Right cardiac atrium (tissue), 5 donors: ENCODE data around the gene SIPA1L3. TPM values are rescaled to one million over a fixed set of nuclear protein-coding genes. Genes with fewer than 3 reads are reported as not detected.

Experiments used
- ATAC-seq, 2 donors: fragments of 200-7000 bp; cut with Tn5 transposase; one replicate each; pipeline versions ENCODE4 v1.8.0 to v1.9.1; 2020; ENCODE audit warnings: moderate library complexity in 2 of 2, mild to moderate bottlenecking in 1 of 2
- DNase-seq, 3 donors: peaks; one replicate each; pipeline ENCODE4 v3.0.0-alpha.2; 2020
- H3K27ac ChIP-seq: one replicate; pipeline ENCODE4 v1.5.1; 2013; ENCODE audit warnings: mild to moderate bottlenecking, low read length, control low read depth, moderate library complexity
- H3K27me3 ChIP-seq: one replicate; pipeline ENCODE4 v1.6.1; 2013; ENCODE audit not compliant: control insufficient read depth, insufficient read depth
- H3K4me1 ChIP-seq: one replicate; pipeline ENCODE4 v1.6.1; 2013; ENCODE audit warnings: low read length; ENCODE audit not compliant: control insufficient read depth, insufficient read depth
- H3K4me3 ChIP-seq: one replicate; pipeline ENCODE4 v1.5.1; 2013; ENCODE audit warnings: low read length, control low read depth
- H3K9me3 ChIP-seq: one replicate; pipeline ENCODE4 v1.6.1; 2013; ENCODE audit warnings: low read length; ENCODE audit not compliant: control insufficient read depth
- WGBS: extraction: QIAGEN DNeasy Blood & Tissue Kit; methylation state at CpG from one replicate; pipeline ENCODE4 v1.1.7; 2013; 5-methylcytosine and 5-hydroxymethylcytosine counted together
- intact Hi-C, 4 donors: fragments of 100-400 bp; cut with DNase I; formaldehyde crosslinking; loops; one replicate each; pipeline versions ENCODE4 v1.11.0 to v1.14.0; 2022 to 2023
- polyA plus RNA-seq: library from polyadenylated mRNA; stranded (reverse); fragments of 200-250 nt; gene quantifications from one replicate; pipeline ENCODE4 v1.2.3, GENCODE V29; 2013
- total RNA-seq, 4 donors: library from RNA; stranded (reverse); fragmentation: NEBNext Ultra II Directional; extraction: Animal tissue kit (Norgen Biotek cat#: 25700); gene quantifications; one replicate each; pipeline ENCODE4 v1.2.1, GENCODE V29; 2021
- donor health status: healthy with polysubstance abuse.
- donor health status: DM: no; HTN: yes; CAD: no.
- donor health status: DM: no; HTN: no; CAD: no.
- donor health status: DM: no; HTN: yes; CAD: no; lungs with severe emphysema.
- donor health status: DM: yes; HTN: yes; CAD: no.

The SIPA1L3 gene
- total and polyA plus RNA-seq, 5 donors = 7.5 to 19.8 (median 10.2) TPM

DNA sequence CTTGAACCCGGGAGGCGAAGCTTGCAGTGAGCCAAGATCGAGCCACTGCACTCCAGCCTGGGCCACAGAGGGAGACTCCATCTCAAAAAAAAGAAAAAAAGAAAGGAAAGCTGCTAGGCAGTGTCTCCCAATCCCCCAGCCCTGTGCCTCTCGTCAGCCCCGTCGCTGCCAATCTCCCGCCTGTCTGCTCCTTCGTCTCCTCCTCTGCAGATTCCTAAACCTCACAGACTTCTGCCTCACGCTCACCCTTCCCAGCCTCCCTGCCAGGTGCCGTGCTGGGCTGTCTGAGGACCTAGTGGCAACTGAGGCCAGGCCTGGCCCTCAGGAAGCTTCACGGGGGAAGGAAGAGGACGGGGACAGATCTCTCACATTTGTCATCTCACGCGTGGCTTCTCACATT is 295.5 kb downstream of the SIPA1L3 start:
- no peaks in the 10 kb centered on the region for H3K27me3 ChIP-seq
- 92% methylated on average over 14 of the region's 14 CpGs for WGBS
- DNase-seq (no peak), ATAC-seq (no peak)
- intact Hi-C loops = no loop called here
- H3K4me1 ChIP-seq = no peaks in the 10 kb centered on the region
- H3K9me3 ChIP-seq = no peaks in the 10 kb centered on the region
- H3K27ac ChIP-seq = no peak overlapping the region
- no peak overlapping the region for H3K4me3 ChIP-seq

DNA sequence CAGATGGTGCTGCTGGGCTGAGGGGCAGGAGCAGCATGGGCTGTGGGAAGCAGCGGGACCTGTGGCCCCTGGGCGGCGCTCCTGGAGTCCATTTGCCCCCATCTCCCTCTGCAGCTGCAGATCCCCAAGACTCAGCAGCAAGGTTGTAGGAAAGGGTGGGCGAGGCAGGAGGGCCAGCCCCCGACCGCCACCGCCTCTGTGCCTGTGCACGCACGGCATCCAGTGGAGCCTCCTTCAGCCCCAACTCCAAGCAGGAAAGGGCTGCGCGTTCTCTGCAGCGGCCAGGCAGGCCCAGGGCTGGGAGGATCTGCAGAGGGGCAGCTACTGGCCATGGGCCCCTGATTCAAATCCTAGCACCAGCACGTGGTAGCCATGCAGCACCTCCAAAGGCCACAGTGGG is 296.2 kb downstream of the SIPA1L3 start:
- 93% methylated on average over 13 of the region's 13 CpGs for WGBS
- H3K27ac ChIP-seq = no peak overlapping the region
- ATAC-seq (no peak), DNase-seq (peak in 1 of 3 donors; percentile 4)
- H3K4me3 ChIP-seq = no peak overlapping the region
- no peaks in the 10 kb centered on the region for H3K27me3 ChIP-seq
- H3K4me1 ChIP-seq = no peaks in the 10 kb centered on the region
- intact Hi-C loops = no loop called here
- H3K9me3 ChIP-seq = no peaks in the 10 kb centered on the region

DNA sequence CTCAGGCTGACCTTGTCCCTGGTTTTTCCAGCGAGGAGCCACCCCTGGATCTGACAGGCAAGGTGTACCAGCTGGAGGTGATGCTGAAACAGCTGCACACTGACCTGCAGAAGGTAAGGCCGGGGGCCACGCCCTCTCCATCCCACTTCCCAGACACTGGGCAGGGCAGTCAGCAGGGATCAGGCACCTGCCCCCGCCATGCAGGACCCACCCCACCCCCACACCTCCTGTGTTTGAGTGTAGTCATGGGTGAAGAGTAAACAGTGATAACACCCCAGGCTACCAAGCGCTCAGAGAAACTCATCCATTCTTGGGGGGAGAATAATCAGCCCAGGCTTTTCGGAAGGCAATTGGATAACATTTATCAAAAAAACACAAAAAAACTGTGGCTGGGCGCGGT is 297.1 kb downstream of the SIPA1L3 start:
- Histone ChIP-seq H3K27ac (no peak overlapping the region), H3K27me3 (no peaks in the 10 kb centered on the region), H3K4me1 (no peaks in the 10 kb centered on the region), H3K4me3 (no peak overlapping the region), H3K9me3 (no peaks in the 10 kb centered on the region)
- WGBS = 87% methylated on average over 8 of the region's 8 CpGs
- peak in 1 of 3 donors; percentile 54 for DNase-seq
- intact Hi-C loops = no loop called here
- peak in 1 of 2 donors; percentile 10 for ATAC-seq

DNA sequence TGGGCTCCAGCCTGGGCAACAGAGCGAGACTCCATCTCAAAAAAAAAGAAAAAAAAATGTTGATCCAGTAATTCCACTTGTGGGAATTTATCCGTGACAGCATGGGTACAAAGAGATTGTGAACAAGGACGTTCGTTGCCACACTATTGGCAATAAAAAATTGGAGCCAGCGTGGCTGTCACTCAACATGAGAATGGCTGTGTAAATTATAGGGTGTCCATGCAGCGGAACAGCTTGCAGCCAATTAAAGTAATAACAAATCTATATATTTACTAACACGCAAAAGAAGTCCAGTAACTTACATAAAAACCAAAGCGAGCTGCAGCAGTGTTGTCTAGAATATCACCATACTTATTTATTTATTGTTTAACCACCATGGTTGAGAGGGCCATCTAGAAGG is 297.7 kb downstream of the SIPA1L3 start:
- ATAC-seq (no peak), DNase-seq (no peak)
- intact Hi-C loops = no loop called here
- Histone ChIP-seq H3K9me3 (no peaks in the 10 kb centered on the region), H3K27ac (no peak overlapping the region), H3K4me3 (no peak overlapping the region), H3K27me3 (no peaks in the 10 kb centered on the region), H3K4me1 (no peaks in the 10 kb centered on the region)
- 96% methylated on average over 8 of the region's 8 CpGs for WGBS

- Histone ChIP-seq H3K9me3 (no peaks in the 10 kb centered on the region), H3K27ac (no peak overlapping the region), H3K4me1 (peaks cover 2% of the 10 kb centered on the region), H3K4me3 (no peak overlapping the region), H3K27me3 (no peaks in the 10 kb centered on the region)
- intact Hi-C loops = no loop called here
- DNase-seq (no peak), ATAC-seq (no peak)
- WGBS = 87% methylated on average over 36 of the region's 36 CpGs
Observed at GRCh38 chr19:38206006-38206745, 299.2 kb downstream of the SIPA1L3 start.

- H3K27ac ChIP-seq = no peak overlapping the region
- DNase-seq (no peak), ATAC-seq (no peak)
- intact Hi-C loops = no loop called here
- 89% methylated on average over 16 of the region's 16 CpGs for WGBS
- no peaks in the 10 kb centered on the region for H3K27me3 ChIP-seq
- H3K4me3 ChIP-seq = no peak overlapping the region
- no peaks in the 10 kb centered on the region for H3K9me3 ChIP-seq
- peaks cover 2% of the 10 kb centered on the region for H3K4me1 ChIP-seq
Observed at GRCh38 chr19:38206928-38207327, 299.9 kb downstream of the SIPA1L3 start.

DNA sequence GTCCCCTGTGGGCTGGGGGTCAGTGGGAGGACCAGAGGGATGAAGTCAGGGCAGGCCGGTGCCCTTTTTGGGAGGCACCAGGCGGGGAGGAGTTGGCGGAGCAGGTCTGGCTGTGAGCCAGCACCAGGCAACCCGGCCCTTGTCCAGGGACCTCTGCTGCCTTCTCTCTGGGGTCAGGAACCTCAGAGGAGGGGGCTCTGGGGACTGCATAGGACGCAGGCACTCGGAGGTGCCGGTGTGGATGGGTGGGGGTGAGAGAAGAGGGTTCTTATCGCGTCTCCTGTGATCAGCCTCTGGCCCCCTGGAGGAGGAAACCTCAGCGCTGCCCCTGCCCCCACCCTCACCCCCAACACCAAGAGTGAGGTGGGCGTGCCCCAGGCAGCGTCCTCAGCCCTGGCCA is 300.5 kb downstream of the SIPA1L3 start:
- DNase-seq (no peak), ATAC-seq (no peak)
- Histone ChIP-seq H3K9me3 (no peaks in the 10 kb centered on the region), H3K27me3 (no peaks in the 10 kb centered on the region), H3K4me3 (no peak overlapping the region), H3K4me1 (peaks cover 2% of the 10 kb centered on the region), H3K27ac (no peak overlapping the region)
- intact Hi-C loops = no loop called here
- WGBS = 70% methylated on average over 12 of the region's 12 CpGs

- intact Hi-C loops = no loop called here
- no peaks in the 10 kb centered on the region for H3K9me3 ChIP-seq
- no peak overlapping the region for H3K4me3 ChIP-seq
- H3K4me1 ChIP-seq = peaks cover 2% of the 10 kb centered on the region
- 92% methylated on average over 3 of the region's 3 CpGs for WGBS
- DNase-seq (no peak), ATAC-seq (no peak)
- no peak overlapping the region for H3K27ac ChIP-seq
- no peaks in the 10 kb centered on the region for H3K27me3 ChIP-seq
Observed at GRCh38 chr19:38208571-38208970, 301.6 kb downstream of the SIPA1L3 start.

DNA sequence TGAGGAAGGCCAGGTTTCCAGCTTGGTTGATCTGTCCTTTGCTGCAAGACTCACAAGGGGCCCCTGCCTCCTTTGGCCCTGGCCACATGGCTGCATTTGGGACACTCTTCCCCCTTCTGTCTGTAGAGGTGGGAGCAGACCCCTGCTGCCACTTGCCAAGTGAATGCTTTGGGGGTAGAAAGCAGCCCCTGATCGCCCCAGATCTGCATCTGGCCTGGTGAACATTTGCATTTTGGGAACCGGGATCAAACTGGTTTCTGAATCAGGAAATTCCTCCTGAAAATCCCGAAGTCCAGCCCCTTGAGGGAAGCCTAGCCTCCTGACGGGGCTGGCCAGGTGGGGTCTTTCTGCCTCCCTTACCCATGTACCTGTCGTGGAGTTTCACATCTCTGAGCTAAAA is 302.1 kb downstream of the SIPA1L3 start:
- Histone ChIP-seq H3K27me3 (no peaks in the 10 kb centered on the region), H3K27ac (no peak overlapping the region), H3K9me3 (no peaks in the 10 kb centered on the region), H3K4me1 (peaks cover 2% of the 10 kb centered on the region), H3K4me3 (no peak overlapping the region)
- ATAC-seq (no peak), DNase-seq (no peak)
- WGBS = 25% methylated on average over 5 of the region's 5 CpGs
- intact Hi-C loops = no loop called here

- H3K4me1 ChIP-seq = peaks cover 2% of the 10 kb centered on the region
- DNase-seq = peak; percentile 89 to 96 (median 95)
- intact Hi-C loops = no loop called here
- ATAC-seq = peak; percentile 89 to 92
- H3K9me3 ChIP-seq = no peaks in the 10 kb centered on the region
- under 1% methylated on average over 29 of the region's 30 CpGs for WGBS
- H3K27me3 ChIP-seq = no peaks in the 10 kb centered on the region
- H3K4me3 ChIP-seq = peak overlapping the region; percentile 12
- H3K27ac ChIP-seq = peak overlapping the region; percentile 69
Observed at GRCh38 chr19:38209671-38210457, 302.9 kb downstream of the SIPA1L3 start.

DNA sequence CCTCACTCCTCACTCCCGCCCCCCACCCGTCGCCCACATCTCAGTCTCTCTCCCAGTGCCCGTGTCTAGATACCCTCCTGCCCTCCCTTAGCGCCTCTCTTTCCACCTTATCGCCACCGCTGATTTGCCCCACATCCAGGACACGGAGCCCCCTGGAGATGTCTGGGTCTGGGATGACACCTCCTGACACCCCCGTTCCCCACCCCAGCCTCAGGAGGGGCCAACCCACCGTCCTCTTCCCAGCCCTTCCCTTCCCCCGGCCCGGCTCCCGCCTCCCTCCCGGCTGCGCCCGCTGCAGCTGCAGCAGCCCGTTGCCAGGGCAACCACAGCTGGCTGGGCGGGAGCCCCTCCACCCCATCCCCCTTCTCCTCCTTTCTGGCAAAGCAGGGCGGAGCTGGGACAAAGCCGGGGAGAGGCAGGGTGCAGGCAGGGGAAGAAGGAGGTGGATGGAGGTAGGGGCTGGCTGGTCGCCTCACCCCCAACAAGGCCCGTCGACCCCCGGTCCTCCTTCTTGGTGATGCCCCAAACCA is 303.5 kb downstream of the SIPA1L3 start:
- intact Hi-C loops = no loop called here
- no peaks in the 10 kb centered on the region for H3K9me3 ChIP-seq
- no peaks in the 10 kb centered on the region for H3K27me3 ChIP-seq
- WGBS = 1% methylated on average over 24 of the region's 24 CpGs
- peaks cover 2% of the 10 kb centered on the region for H3K4me1 ChIP-seq
- ATAC-seq (peak; percentile 48 to 65), DNase-seq (peak; percentile 72 to 91 (median 90))
- H3K27ac ChIP-seq = peak overlapping the region; percentile 69
- H3K4me3 ChIP-seq = no peak overlapping the region
